H9 (cell line): ENCODE results near the gene SIGLEC12. TPM values are rescaled to one million over a fixed set of nuclear protein-coding genes. Genes with fewer than 3 reads are reported as not detected.

ENCODE experiments used
- DNase-seq: peaks from one replicate; pipeline ENCODE4 v3.0.0-alpha.2; 2017
- H2AFZ ChIP-seq: one replicate; pipeline ENCODE4 v1.6.1; 2013; ENCODE audit warnings: mild to moderate bottlenecking, low read length, control low read depth, moderate library complexity
- H2AK5ac ChIP-seq: 2 replicates; pipeline ENCODE4 v1.6.1; 2013; ENCODE audit warnings: low read length, control low read depth, mixed read lengths; ENCODE audit not compliant: insufficient read length
- H2BK120ac ChIP-seq: one replicate; pipeline ENCODE4 v1.6.1; 2013; ENCODE audit warnings: low read depth, mild to moderate bottlenecking, low read length, control low read depth, inconsistent platforms; ENCODE audit not compliant: poor library complexity, severe bottlenecking
- H2BK12ac ChIP-seq: 2 replicates; pipeline ENCODE4 v1.6.1; 2013; ENCODE audit warnings: low read length, control low read depth, mixed read lengths, low read depth; ENCODE audit not compliant: insufficient read length
- H2BK15ac ChIP-seq: 2 replicates; pipeline ENCODE4 v1.6.1; 2013; ENCODE audit warnings: low read depth, low read length, control low read depth
- H2BK20ac ChIP-seq: one replicate; pipeline ENCODE4 v1.6.1; 2013; ENCODE audit warnings: low read depth, mild to moderate bottlenecking, low read length, control low read depth, inconsistent platforms; ENCODE audit not compliant: poor library complexity, severe bottlenecking
- H2BK5ac ChIP-seq: 2 replicates; pipeline ENCODE4 v1.6.1; 2013; ENCODE audit warnings: low read length, control low read depth, mixed read lengths; ENCODE audit not compliant: insufficient read length
- H3K14ac ChIP-seq: 2 replicates; pipeline ENCODE4 v1.6.1; 2013; ENCODE audit warnings: low read length, control low read depth; ENCODE audit not compliant: insufficient read depth
- H3K18ac ChIP-seq: 2 replicates; pipeline ENCODE4 v1.6.1; 2013; ENCODE audit warnings: low read depth, mild to moderate bottlenecking, mixed read lengths, low read length, control low read depth; ENCODE audit not compliant: insufficient read length
- H3K23ac ChIP-seq: 2 replicates; pipeline ENCODE4 v1.6.1; 2013; ENCODE audit warnings: low read length, control low read depth, mixed read lengths, low read depth; ENCODE audit not compliant: insufficient read length
- H3K23me2 ChIP-seq: 2 replicates; pipeline ENCODE4 v1.6.1; 2013; ENCODE audit warnings: low read depth, mild to moderate bottlenecking, mixed read lengths, low read length, control low read depth; ENCODE audit not compliant: insufficient read length, poor library complexity, severe bottlenecking
- H3K27ac ChIP-seq: 2 replicates; pipeline ENCODE4 v1.5.1; 2013; ENCODE audit warnings: low read length, control low read depth, mixed read lengths, low read depth; ENCODE audit not compliant: insufficient read length
- H3K27me3 ChIP-seq: 2 replicates; pipeline ENCODE4 v1.6.1; 2013; ENCODE audit warnings: low read length, control low read depth, inconsistent platforms; ENCODE audit not compliant: insufficient read depth
- H3K4ac ChIP-seq: 2 replicates; pipeline ENCODE4 v1.6.1; 2013; ENCODE audit warnings: low read depth, mild to moderate bottlenecking, control low read depth, inconsistent platforms, low read length, moderate library complexity
- H3K4me1 ChIP-seq: 2 replicates; pipeline ENCODE4 v1.6.1; 2013; ENCODE audit warnings: low read length, control low read depth, inconsistent platforms; ENCODE audit not compliant: insufficient read depth
- H3K4me2 ChIP-seq: 2 replicates; pipeline ENCODE4 v1.6.1; 2013; ENCODE audit warnings: low read length, control low read depth, mixed read lengths; ENCODE audit not compliant: insufficient read length, insufficient read depth
- H3K56ac ChIP-seq: 2 replicates; pipeline ENCODE4 v1.6.1; 2013; ENCODE audit warnings: low read depth, mild to moderate bottlenecking, mixed read lengths, low read length, control low read depth; ENCODE audit not compliant: insufficient read length
- H3K79me1 ChIP-seq: 2 replicates; pipeline ENCODE4 v1.6.1; 2013; ENCODE audit warnings: low read depth, mild to moderate bottlenecking, moderate library complexity, low read length, control low read depth, inconsistent platforms; ENCODE audit not compliant: insufficient read depth, poor library complexity, severe bottlenecking
- H3K79me2 ChIP-seq: 2 replicates; pipeline ENCODE4 v1.6.1; 2013; ENCODE audit warnings: low read length, control low read depth, inconsistent platforms; ENCODE audit not compliant: insufficient read depth
- H3K9ac ChIP-seq: 2 replicates; pipeline ENCODE4 v1.6.1; 2013; ENCODE audit warnings: low read length, control low read depth, mixed read lengths; ENCODE audit not compliant: insufficient read length; ENCODE audit errors: extremely low read depth
- H3K9me3 ChIP-seq: one replicate; pipeline ENCODE4 v1.6.1; 2013; ENCODE audit warnings: low read depth, low read length, inconsistent platforms; ENCODE audit not compliant: control insufficient read depth
- H3T11ph ChIP-seq: one replicate; pipeline ENCODE4 v1.6.1; 2013; ENCODE audit warnings: mild to moderate bottlenecking, low read length, control low read depth, inconsistent platforms
- H4K20me1 ChIP-seq: one replicate; pipeline ENCODE4 v1.6.1; 2013; ENCODE audit not compliant: control insufficient read depth, insufficient read length, insufficient read depth
- H4K5ac ChIP-seq: 2 replicates; pipeline ENCODE4 v1.6.1; 2013; ENCODE audit warnings: low read depth, mild to moderate bottlenecking, mixed read lengths, low read length, control low read depth; ENCODE audit not compliant: insufficient read length
- H4K8ac ChIP-seq: replicated peaks from 2 replicates; pipeline ENCODE4 v1.6.1; 2013; ENCODE audit warnings: low read length, control low read depth, mixed read lengths, low read depth; ENCODE audit not compliant: insufficient read length
- H4K91ac ChIP-seq: 2 replicates; pipeline ENCODE4 v1.6.1; 2013; ENCODE audit warnings: low read depth, mild to moderate bottlenecking, moderate library complexity, mixed read lengths, low read length, control low read depth; ENCODE audit not compliant: insufficient read length
- H3K27ac Mint-ChIP-seq, 3 experiments: 2 replicates in 2 of 3; 3 replicates in 1 of 3; pipeline ENCODE4 v1.8.0; 2020 to 2021; ENCODE audit warnings: mixed read lengths in 3 of 3, mild to moderate bottlenecking in 1 of 3, moderate library complexity in 1 of 3
- H3K27me3 Mint-ChIP-seq: 2 replicates; pipeline ENCODE4 v1.8.0; 2021; ENCODE audit warnings: low read depth, mild to moderate bottlenecking, moderate library complexity, mixed read lengths
- H3K36me3 Mint-ChIP-seq, 3 experiments: 2 replicates in 2 of 3; 3 replicates in 1 of 3; pipeline ENCODE4 v1.8.0; 2020 to 2021; ENCODE audit warnings: low read depth in 3 of 3, mixed read lengths in 3 of 3; ENCODE audit not compliant: insufficient read depth in 1 of 3
- H3K4me1 Mint-ChIP-seq, 2 experiments: 2 replicates each; pipeline ENCODE4 v1.8.0; 2020; ENCODE audit warnings: mixed read lengths in 2 of 2
- H3K4me3 Mint-ChIP-seq, 2 experiments: 2 replicates in 1 of 2; 3 replicates in 1 of 2; pipeline ENCODE4 v1.8.0; 2020 to 2021; ENCODE audit warnings: mild to moderate bottlenecking in 2 of 2, mixed read lengths in 2 of 2, moderate library complexity in 1 of 2
- H3K9me3 Mint-ChIP-seq, 2 experiments: 2 replicates in 1 of 2; 3 replicates in 1 of 2; pipeline ENCODE4 v1.8.0; 2020; ENCODE audit warnings: mild to moderate bottlenecking in 2 of 2, mixed read lengths in 2 of 2, moderate library complexity in 1 of 2
- CTCF ChIP-seq: fragments of 200-600 bp; sonication (generic); conservative IDR thresholded peaks from 3 replicates; pipeline ENCODE4 v1.8.0; 2021; ENCODE audit warnings: antibody characterized with exemption, mild to moderate bottlenecking
- WGBS: extraction: QIAGEN DNeasy Blood & Tissue Kit; methylation state at CpG from one replicate; pipeline ENCODE4 v1.1.7; 2013; ENCODE audit warnings: missing lambda C conversion rate, low lambda C conversion rate, mixed read lengths; ENCODE audit not compliant: insufficient read length; ENCODE audit errors: extremely low coverage; 5-methylcytosine and 5-hydroxymethylcytosine counted together
- total RNA-seq: library from RNA; stranded (reverse); gene quantifications from 2 replicates; pipeline ENCODE4 v1.2.1, GENCODE V29; 2021

Gene SIGLEC12
- total RNA-seq, 1 experiment from 2014 or later: not detected

GRCh38 chr19:51509823-51510660 lies 8.4 kb upstream of the SIGLEC12 start:
- H3K79me2 ChIP-seq: no peaks in the 10 kb centered on the region
- H3K9ac ChIP-seq: no peak overlapping the region
- no peak overlapping the region for H3K4me2 ChIP-seq
- H2AFZ ChIP-seq: no peak overlapping the region
- no peaks in the 10 kb centered on the region for H4K20me1 ChIP-seq
- no peak overlapping the region for H2BK20ac ChIP-seq
- no peak overlapping the region for H2AK5ac ChIP-seq
- no peaks in the 10 kb centered on the region for H3K27me3 ChIP-seq
- H3K27ac Mint-ChIP-seq: no peak overlapping the region
- H3K27ac ChIP-seq: no peak overlapping the region
- no peak for TF ChIP-seq CTCF
- no peaks in the 10 kb centered on the region for H3K9me3 ChIP-seq
- no peak overlapping the region for H3K56ac ChIP-seq
- H4K8ac ChIP-seq: no peak overlapping the region
- H3K4ac ChIP-seq: no peak overlapping the region
- H3K18ac ChIP-seq: no peak overlapping the region
- H3K36me3 Mint-ChIP-seq: no peaks in the 10 kb centered on the region
- H2BK12ac ChIP-seq: no peak overlapping the region
- no peak overlapping the region for H4K91ac ChIP-seq
- H2BK120ac ChIP-seq: no peak overlapping the region
- no peak overlapping the region for H3K4me3 Mint-ChIP-seq
- peaks cover 17% of the 10 kb centered on the region for H3K27me3 Mint-ChIP-seq
- H2BK5ac ChIP-seq: no peak overlapping the region
- no peak overlapping the region for H3T11ph ChIP-seq
- no peaks in the 10 kb centered on the region for H3K4me1 ChIP-seq
- no peak overlapping the region for H2BK15ac ChIP-seq
- no peak overlapping the region for H4K5ac ChIP-seq
- H3K23ac ChIP-seq: no peak overlapping the region
- H3K23me2 ChIP-seq: no peaks in the 10 kb centered on the region
- H3K9me3 Mint-ChIP-seq: peaks cover 32 to 90% of the 10 kb centered on the region in 2 experiments
- WGBS: no CpG with 5 or more reads among the region's 7 CpGs
- no peak overlapping the region for H3K14ac ChIP-seq
- DNase-seq: no peak
- H3K4me1 Mint-ChIP-seq: no peaks in the 10 kb centered on the region
- H3K79me1 ChIP-seq: no peaks in the 10 kb centered on the region
